Ovary (tissue), 3 donors: ENCODE results near the gene MORC3.

ENCODE experiments used
- CTCF ChIP-seq, 3 donors: fragments of 450-650 bp in 2 of 3; fragments of 200-600 bp in 1 of 3; IDR thresholded peaks; one replicate each; pipeline versions ENCODE4 v1.5.1 to v1.8.0; 2016 to 2022; ENCODE audit warnings: antibody characterized with exemption in 3 of 3, mild to moderate bottlenecking in 1 of 3
- POLR2A ChIP-seq: fragments of 450-650 bp; IDR thresholded peaks from one replicate; pipeline ENCODE4 v1.6.1; 2017; ENCODE audit warnings: antibody characterized with exemption, mild to moderate bottlenecking, moderate library complexity
- donor health status: DM: no; HTN: no; CAD: no.

DNA sequence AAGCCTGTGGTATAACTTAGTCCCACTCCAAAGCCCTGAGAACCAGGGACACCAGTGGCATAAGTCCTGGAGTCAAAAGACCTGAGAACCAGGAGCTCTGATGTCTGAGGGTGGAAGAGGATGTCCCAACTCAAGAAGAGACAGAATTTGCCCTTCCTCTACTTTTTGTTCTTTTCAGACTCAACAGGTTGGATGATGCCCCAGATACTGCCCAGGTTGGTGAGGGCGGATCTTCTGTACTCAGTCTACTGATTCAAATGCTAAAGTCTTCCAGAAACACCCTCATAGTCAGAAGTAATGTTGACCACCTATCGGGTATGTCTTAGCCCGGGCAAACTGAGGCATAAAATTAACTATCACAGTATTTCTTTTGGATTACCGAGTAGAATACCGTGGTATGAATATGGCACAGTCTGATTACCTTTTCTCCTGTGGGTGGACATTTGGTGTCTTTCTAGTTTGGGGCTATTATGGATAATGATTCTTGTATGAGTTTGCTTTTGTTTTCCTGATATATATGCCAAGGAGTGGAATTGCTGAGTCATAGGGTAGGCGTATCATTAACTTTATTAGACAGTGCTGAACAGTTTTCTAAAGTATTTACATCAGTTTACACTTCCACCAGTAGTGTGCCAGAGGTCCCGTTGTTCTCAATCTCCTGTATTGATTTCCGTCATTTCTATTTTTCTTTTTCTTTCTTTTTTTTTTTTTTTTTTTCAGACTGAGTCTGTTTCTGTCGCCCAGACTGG is 62.0 kb downstream of the MORC3 start:
- TF ChIP-seq CTCF (IDR thresholded peaks at IDR 0.05) = no peak
- no peak for TF ChIP-seq POLR2A
